Lung (tissue), 12 donors: ENCODE data around the gene NUP205. TPM values are rescaled to one million over a fixed set of nuclear protein-coding genes. Genes with fewer than 3 reads are reported as not detected.

Source experiments
- ATAC-seq: fragments of 200-7000 bp; cut with Tn5 transposase; one replicate; pipeline ENCODE4 v1.9.1; 2020; ENCODE audit warnings: moderate number of reproducible peaks; ENCODE audit not compliant: insufficient read depth, low FRiP score
- DNase-seq, 3 donors: peaks; one replicate each; pipeline ENCODE4 v3.0.0-alpha.2; 2013 to 2017
- H3K27ac ChIP-seq, 2 donors: one replicate each; pipeline ENCODE4 v1.5.1; 2013; ENCODE audit warnings: mild to moderate bottlenecking in 2 of 2, moderate library complexity in 2 of 2, control low read depth in 1 of 2, inconsistent platforms in 1 of 2, low read depth in 1 of 2, low read length in 1 of 2
- H3K27me3 ChIP-seq, 3 donors: one replicate each; pipeline ENCODE4 v1.5.1; 2013; ENCODE audit warnings: low read length in 2 of 3; ENCODE audit not compliant: control insufficient read depth in 3 of 3, insufficient read depth in 3 of 3
- H3K36me3 ChIP-seq, 4 donors: one replicate each; pipeline ENCODE4 v1.5.1; 2013; ENCODE audit warnings: low read length in 4 of 4, mild to moderate bottlenecking in 1 of 4, moderate library complexity in 1 of 4; ENCODE audit not compliant: control insufficient read depth in 4 of 4, insufficient read depth in 4 of 4
- H3K4me1 ChIP-seq, 5 donors: one replicate each; pipeline ENCODE4 v1.5.1; 2013; ENCODE audit warnings: low read length in 5 of 5, mild to moderate bottlenecking in 2 of 5, moderate library complexity in 1 of 5; ENCODE audit not compliant: control insufficient read depth in 5 of 5, insufficient read depth in 5 of 5
- H3K4me3 ChIP-seq: one replicate; pipeline ENCODE4 v1.5.1; 2013; ENCODE audit warnings: mild to moderate bottlenecking, control low read depth, moderate library complexity
- H3K9ac ChIP-seq, 2 donors: one replicate each; pipeline ENCODE4 v1.5.1; 2013; ENCODE audit warnings: low read length in 2 of 2, control low read depth in 1 of 2; ENCODE audit not compliant: insufficient read depth in 1 of 2
- H3K9me3 ChIP-seq, 4 donors: one replicate each; pipeline ENCODE4 v1.5.1; 2013; ENCODE audit warnings: low read length in 3 of 4, mild to moderate bottlenecking in 1 of 4, moderate library complexity in 1 of 4; ENCODE audit not compliant: control insufficient read depth in 4 of 4, insufficient read depth in 3 of 4
- CTCF ChIP-seq: IDR thresholded peaks from 2 replicates; pipeline ENCODE4 v1.5.1; 2012; ENCODE audit warnings: mild to moderate bottlenecking; ENCODE audit errors: control extremely low read depth, extremely low read depth
- WGBS, 2 donors: extraction: QIAGEN DNeasy Blood & Tissue Kit; methylation state at CpG; one replicate each; pipeline ENCODE4 v1.1.7; 2013; 5-methylcytosine and 5-hydroxymethylcytosine counted together
- polyA plus RNA-seq, 2 donors: library from polyadenylated mRNA; stranded (reverse); fragments of 200-250 nt; gene quantifications; one replicate each; pipeline ENCODE4 v1.2.1, GENCODE V29; 2013
- total RNA-seq, 2 donors: library from RNA; depleted of rRNA in 1 of 2; stranded (reverse); fragments of >200 nt in 1 of 2; gene quantifications; one replicate each; pipeline ENCODE4 v1.2.1, GENCODE V29; 2014 to 2021
- donor health status: control.
- donor health status: control.
- donor health status: Bipolar disorder and iron deficiency.
- donor health status: healthy.
- donor health status: DM: yes; HTN: yes; CAD: no.

The NUP205 gene
- total and polyA plus RNA-seq, 4 donors = 23.1 to 41.2 (median 34.4) TPM

- ATAC-seq (no peak), DNase-seq (no peak)
- Histone ChIP-seq H3K9me3 (no peaks in the 10 kb centered on the region), H3K9ac (no peak overlapping the region), H3K27me3 (no peaks in the 10 kb centered on the region), H3K27ac (no peak overlapping the region), H3K4me1 (peaks cover 0 to 5% (median 2%) of the 10 kb centered on the region in 5 donors), H3K4me3 (no peak overlapping the region), H3K36me3 (no peaks in the 10 kb centered on the region)
- WGBS, 2 donors = 17 to 30% methylated on average over 1 of the region's 1 CpG
- no peak for TF ChIP-seq CTCF
These were observed 2.9 kb downstream of the NUP205 start for GRCh38 chr7:135560631-135561030.

GRCh38 chr7:135562720-135563119 lies 5.0 kb downstream of the NUP205 start:
- Histone ChIP-seq H3K9me3 (no peaks in the 10 kb centered on the region), H3K9ac (no peak overlapping the region), H3K4me3 (no peak overlapping the region), H3K27me3 (no peaks in the 10 kb centered on the region), H3K36me3 (peaks cover 0 to 3% (median 0%) of the 10 kb centered on the region in 4 donors), H3K4me1 (peaks cover 0 to 5% (median 2%) of the 10 kb centered on the region in 5 donors), H3K27ac (no peak overlapping the region)
- 81 to 92% methylated on average over 8 of the region's 8 CpGs for WGBS, 2 donors
- ATAC-seq (no peak), DNase-seq (peak in 1 of 3 donors; percentile 28)
- TF ChIP-seq CTCF = no peak

- Histone ChIP-seq H3K27me3 (no peaks in the 10 kb centered on the region), H3K27ac (no peak overlapping the region), H3K36me3 (peaks cover 4 to 27% (median 22%) of the 10 kb centered on the region in 4 donors), H3K9me3 (no peaks in the 10 kb centered on the region), H3K9ac (no peak overlapping the region), H3K4me3 (no peak overlapping the region), H3K4me1 (no peaks in the 10 kb centered on the region)
- DNase-seq (no peak), ATAC-seq (no peak)
- WGBS, 2 donors = 97 to 99% methylated on average over 3 of the region's 3 CpGs
- no peak for TF ChIP-seq CTCF
These were observed 14.1 kb downstream of the NUP205 start for GRCh38 chr7:135571834-135572233.

DNA sequence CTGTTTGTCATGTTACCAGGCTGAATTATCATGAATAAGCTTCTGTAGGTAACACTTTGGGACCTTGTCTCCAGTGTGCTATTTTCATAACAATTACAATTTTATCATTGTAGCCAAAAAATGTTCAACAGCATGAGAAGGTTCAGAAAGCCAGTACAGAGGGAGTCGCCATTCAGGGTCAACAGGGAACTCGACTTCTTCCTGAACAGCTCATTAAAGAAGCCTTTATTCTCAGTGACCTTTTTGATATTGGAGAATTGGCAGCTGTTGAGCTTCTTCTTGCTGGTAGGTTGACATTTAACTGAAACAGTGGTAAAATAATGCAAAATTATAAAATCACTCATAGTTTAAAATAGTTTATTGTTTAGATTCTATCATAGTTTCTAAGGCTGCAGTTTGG lies 15.8 kb downstream of the NUP205 start:
- Histone ChIP-seq H3K4me1 (no peaks in the 10 kb centered on the region), H3K36me3 (peaks cover 8 to 37% (median 28%) of the 10 kb centered on the region in 4 donors), H3K27ac (no peak overlapping the region), H3K9me3 (no peaks in the 10 kb centered on the region), H3K4me3 (no peak overlapping the region), H3K9ac (no peak overlapping the region), H3K27me3 (no peaks in the 10 kb centered on the region)
- TF ChIP-seq CTCF = no peak
- 82 to 96% methylated on average over 2 of the region's 2 CpGs for WGBS, 2 donors
- ATAC-seq (no peak), DNase-seq (no peak)
